GM12865 (cell line): ENCODE data around the gene TMEM191C.

Experiments
- DNase-seq: peaks from one replicate; pipeline ENCODE4 v3.0.0; 2010; ENCODE audit warnings: low read depth
- H3K4me3 ChIP-seq: 2 replicates; pipeline ENCODE4 v1.5.1; 2011; ENCODE audit warnings: mild to moderate bottlenecking, low read depth, low read length, control low read depth
- TF ChIP-seq, protein P1 (sequence below): IDR thresholded peaks from 2 replicates; pipeline ENCODE4 v1.5.1; 2011; ENCODE audit warnings: low read length, control low read depth, low read depth, inconsistent platforms; ENCODE audit not compliant: insufficient read depth; ENCODE audit errors: missing control alignments

TMEM191C gene

DNA sequence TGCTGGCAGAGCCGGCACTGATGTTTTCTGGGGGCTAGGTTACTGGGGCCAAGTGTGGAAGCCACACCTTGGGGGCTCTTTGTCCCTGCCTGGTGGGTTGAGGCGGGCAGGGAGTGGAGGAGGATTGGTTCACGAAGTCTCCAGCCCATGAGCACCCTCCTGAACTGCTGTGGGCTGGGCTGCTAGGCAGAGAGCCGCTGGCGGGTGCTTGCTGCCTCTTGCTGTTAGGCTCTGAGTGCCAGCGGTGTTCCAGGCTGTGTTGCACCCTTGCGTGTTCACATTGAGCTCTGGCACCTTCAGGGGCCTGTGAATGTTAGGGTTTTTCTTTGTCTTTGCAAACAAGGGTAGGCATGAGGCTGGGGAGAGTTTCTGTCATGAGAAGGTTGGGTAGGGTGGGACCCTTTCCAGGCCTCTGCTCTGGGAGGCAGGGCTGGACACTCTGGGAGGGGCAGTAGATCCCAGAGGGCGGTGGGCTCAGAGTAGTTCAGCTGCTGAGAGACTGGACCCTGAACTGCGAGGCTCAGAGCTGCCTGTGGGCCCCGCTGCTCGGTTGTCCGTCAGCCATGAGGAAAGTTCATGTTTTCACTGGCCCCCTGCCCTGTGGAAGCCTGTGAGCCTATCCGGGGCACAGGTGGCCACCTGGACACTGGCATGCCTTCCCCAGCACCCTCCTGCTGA, 24.0 kb upstream of the TMEM191C start:
- DNase-seq, result no peak
- no peak overlapping the region for H3K4me3 ChIP-seq
- TF ChIP-seq, protein P1, sequence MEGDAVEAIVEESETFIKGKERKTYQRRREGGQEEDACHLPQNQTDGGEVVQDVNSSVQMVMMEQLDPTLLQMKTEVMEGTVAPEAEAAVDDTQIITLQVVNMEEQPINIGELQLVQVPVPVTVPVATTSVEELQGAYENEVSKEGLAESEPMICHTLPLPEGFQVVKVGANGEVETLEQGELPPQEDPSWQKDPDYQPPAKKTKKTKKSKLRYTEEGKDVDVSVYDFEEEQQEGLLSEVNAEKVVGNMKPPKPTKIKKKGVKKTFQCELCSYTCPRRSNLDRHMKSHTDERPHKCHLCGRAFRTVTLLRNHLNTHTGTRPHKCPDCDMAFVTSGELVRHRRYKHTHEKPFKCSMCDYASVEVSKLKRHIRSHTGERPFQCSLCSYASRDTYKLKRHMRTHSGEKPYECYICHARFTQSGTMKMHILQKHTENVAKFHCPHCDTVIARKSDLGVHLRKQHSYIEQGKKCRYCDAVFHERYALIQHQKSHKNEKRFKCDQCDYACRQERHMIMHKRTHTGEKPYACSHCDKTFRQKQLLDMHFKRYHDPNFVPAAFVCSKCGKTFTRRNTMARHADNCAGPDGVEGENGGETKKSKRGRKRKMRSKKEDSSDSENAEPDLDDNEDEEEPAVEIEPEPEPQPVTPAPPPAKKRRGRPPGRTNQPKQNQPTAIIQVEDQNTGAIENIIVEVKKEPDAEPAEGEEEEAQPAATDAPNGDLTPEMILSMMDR, result no peak

DNA sequence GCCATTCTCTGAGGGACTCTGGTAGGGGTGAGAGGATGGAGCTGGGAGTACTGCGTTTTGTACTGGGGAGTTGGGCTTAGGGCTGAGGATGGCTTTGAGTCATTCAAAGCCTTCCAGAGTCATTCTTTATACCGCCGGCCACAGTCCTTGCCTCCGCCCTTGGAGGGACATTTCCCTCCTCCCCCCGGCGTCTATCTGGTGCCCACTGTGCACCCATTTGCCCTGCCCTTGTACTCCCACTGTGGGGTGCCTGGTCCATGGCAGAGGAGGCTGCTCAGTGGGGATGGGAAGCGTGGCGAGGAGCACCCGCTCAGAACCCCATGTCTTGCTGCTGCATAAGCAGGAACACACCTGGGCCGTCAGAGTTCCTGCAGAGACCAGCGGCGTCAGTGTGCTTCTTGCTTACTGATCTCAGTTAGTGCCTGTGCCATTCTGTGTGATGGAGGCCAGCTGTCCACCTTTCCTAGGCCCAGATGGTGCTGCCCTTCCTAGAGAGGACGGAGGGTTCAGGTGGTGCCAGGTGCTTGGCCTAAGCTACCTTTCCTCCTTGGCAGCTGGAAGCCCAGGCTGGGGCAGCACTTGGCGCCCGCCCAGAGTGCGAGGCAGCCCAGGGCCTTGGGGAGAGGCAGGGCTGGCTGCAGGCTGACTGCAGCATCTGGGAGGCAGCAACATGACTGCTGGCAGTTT, 23.3 kb upstream of the TMEM191C start:
- DNase-seq, result no peak
- TF ChIP-seq, protein P1, result no peak
- H3K4me3 ChIP-seq, result no peak overlapping the region

DNA sequence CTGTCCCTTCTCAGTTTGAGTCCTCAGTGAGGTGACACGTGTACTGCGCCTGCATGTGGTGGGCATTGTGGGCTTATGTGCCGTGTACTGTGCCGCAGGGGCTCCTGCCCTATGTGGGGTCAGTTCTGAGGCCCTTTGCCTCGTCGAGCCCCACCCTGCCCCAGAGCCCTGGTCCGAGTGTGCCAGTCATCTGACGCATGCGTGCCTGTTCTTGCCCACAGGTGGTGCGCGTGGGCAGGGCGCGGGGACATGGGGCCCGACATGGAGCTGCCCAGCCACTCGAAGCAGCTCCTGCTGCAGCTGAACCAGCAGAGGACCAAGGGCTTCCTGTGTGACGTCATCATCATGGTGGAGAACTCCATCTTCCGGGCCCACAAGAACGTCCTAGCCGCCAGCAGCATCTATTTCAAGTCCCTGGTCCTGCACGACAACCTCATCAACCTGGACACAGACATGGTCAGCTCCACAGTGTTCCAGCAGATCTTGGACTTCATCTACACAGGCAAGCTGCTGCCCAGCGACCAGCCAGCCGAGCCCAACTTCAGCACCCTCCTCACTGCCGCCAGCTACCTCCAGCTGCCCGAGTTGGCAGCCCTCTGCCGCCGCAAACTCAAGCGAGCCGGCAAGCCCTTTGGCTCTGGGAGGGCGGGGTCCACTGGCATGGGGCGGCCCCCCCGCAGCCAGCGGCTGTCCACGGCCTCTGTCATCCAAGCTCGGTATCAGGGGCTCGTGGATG, 22.3 kb upstream of the TMEM191C start:
- H3K4me3 ChIP-seq, result no peak overlapping the region
- no peak for DNase-seq
- TF ChIP-seq, protein P1, result no peak

DNA sequence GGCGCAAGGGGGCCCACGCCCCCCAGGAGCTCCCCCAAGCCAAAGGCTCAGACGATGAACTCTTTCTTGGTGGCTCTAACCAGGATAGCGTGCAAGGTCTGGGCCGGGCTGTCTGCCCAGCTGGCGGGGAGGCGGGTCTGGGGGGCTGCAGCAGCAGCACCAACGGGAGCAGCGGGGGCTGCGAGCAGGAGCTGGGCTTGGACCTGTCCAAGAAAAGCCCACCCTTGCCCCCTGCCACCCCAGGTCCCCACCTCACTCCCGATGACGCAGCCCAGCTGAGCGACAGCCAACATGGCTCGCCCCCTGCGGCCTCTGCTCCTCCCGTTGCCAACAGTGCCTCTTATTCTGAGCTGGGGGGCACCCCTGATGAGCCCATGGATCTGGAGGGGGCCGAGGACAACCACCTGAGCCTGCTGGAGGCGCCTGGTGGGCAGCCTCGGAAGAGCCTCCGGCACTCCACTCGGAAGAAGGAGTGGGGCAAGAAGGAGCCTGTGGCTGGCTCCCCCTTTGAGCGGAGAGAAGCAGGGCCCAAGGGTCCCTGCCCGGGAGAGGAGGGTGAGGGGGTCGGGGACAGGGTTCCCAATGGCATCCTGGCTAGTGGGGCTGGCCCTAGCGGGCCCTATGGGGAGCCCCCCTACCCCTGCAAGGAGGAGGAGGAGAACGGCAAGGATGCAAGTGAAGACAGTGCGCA, 21.6 kb upstream of the TMEM191C start:
- TF ChIP-seq, protein P1, result no peak
- no peak for DNase-seq
- H3K4me3 ChIP-seq, result no peak overlapping the region

DNA sequence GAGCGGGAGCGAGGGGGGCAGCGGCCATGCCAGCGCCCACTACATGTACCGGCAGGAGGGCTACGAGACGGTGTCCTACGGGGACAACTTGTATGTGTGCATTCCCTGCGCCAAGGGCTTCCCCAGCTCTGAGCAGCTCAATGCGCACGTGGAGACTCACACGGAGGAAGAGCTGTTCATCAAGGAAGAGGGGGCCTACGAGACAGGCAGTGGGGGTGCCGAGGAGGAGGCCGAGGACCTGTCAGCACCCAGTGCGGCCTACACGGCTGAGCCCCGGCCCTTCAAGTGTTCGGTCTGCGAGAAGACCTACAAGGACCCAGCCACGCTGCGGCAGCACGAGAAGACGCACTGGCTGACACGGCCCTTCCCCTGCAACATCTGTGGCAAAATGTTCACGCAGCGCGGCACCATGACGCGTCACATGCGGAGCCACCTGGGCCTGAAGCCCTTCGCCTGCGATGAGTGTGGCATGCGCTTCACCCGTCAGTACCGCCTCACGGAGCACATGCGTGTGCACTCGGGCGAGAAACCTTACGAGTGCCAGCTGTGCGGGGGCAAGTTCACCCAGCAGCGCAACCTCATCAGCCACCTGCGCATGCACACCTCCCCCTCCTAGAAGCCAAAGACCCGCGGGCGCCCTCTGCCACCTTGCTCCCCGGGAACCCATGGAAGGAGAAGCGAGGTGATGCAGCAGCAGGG, 20.9 kb upstream of the TMEM191C start:
- no peak overlapping the region for H3K4me3 ChIP-seq
- TF ChIP-seq, protein P1, result no peak
- no peak for DNase-seq

DNA sequence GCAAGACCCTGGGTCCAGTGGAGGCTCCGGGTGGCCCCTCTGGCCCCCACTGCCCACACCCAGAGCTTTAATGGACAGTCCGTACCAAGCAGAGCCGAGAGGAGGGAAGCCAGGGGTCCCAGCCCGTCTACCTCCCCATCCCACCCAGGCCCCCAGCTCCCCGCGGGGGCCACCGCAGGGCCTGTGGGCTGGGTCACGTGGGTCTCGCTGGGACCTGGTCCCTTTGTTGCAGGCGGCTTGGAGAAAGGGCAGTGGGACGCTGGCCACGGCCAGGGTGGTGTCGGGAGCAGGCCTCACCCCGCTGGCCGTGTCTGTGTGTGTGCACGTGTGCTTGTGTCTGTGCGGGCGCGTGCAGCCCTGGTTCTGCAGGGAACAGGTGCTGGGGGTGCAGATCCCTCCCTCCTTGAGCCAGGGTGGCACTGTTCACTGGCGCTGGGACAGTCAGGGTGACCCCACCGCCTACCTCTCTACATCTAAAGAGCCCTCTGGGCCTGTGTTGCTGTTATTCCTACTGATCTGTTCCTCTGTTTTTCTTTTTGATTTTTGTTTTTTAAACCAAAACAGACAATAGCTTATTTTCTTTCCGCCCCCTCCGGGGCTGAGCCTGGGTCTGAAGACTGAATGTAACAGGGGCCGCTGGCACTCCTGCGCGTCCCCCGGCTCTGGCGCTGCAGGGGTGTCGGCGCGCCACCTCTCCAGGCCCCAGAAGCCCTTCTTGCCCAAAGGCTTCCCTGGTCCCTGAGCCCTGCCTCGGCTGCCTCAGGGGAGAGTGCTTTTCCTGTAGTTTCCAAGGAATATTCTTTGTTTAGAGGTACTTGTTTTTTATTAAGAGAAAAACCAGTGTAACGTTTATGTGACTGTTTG, 20.1 kb upstream of the TMEM191C start:
- TF ChIP-seq, protein P1, result no peak
- H3K4me3 ChIP-seq, result no peak overlapping the region
- no peak for DNase-seq
